AG09319 (cell line): ENCODE results near the gene DENND4A.
"Not testable (repeated sequence)": the region's sequence is repeated elsewhere in the genome, so short reads cannot be mapped to it uniquely, and the experiment has no call there.

Source experiments
- DNase-seq: peaks from one replicate; pipeline ENCODE4 v3.0.0-alpha.2; 2010; ENCODE audit warnings: low read depth; ENCODE audit errors: extremely low read depth
- CTCF ChIP-seq: IDR thresholded peaks from 2 replicates; pipeline ENCODE4 v1.5.1; 2011; ENCODE audit warnings: low read depth, mild to moderate bottlenecking, inconsistent platforms, low read length, moderate library complexity

Gene DENND4A

DNA sequence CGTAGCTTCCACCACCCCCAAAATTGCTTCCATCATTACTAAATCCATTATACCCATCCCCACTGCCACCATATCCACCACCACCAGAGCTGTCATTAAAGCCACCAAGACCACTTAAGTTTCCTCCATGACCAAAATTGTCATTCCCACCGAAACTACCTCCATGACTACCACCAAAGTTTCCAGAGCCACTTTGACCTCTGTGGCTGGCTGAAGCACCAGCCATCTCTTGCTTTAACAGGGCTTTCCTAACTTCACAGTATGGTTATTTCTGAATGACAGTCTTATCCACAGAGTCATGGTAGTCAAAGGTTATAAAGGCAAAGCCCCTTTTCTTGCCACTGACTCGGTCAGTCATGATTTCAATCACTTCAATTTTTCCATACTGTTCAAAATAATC lies 24.3 kb upstream of the DENND4A start:
- no peak for DNase-seq
- no peak for TF ChIP-seq CTCF

- not testable (repeated sequence) for DNase-seq
Measured at GRCh38 chr15:65816008-65816407, 23.9 kb upstream of the DENND4A start.

DNA sequence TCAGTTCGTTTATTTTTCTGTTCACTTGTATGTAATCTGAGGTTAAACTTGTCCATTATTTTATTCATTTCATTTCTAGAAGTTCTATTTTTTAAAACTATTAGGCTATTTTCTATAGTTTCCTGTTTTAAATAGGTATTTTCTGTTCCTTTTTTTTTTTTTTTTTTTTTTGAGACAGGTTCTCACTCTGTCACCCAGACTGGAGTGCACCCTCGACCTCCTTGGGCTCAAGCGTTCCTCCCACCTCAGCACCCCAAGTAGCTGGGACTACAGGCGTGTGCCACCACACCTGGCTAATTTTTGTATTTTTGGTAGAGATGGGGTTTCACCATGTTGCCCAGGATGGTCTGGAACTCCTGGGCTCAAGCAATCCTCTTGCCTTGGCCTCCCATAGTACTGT lies 22.2 kb upstream of the DENND4A start:
- DNase-seq: not testable (repeated sequence)

DNA sequence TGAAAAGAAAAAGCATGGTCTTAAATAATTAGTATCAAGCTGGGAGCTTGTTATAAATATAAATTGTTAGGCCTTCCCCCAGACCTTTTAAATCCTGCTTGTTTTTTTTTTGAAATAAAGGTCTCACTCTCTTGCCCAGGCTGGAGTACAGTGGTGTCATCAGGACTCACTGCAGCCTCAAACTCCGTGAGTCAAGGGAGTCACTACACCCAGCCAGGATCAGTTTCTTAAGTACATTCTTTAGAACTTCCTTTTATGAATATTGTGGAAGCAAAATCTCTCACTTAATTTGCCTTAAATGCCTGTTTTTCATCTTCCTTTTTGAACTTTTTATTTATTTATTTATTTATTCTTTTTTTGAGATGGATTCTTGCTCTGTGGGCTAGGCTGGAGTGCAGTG lies 20.8 kb upstream of the DENND4A start:
- no peak for DNase-seq
- TF ChIP-seq CTCF: no peak

DNA sequence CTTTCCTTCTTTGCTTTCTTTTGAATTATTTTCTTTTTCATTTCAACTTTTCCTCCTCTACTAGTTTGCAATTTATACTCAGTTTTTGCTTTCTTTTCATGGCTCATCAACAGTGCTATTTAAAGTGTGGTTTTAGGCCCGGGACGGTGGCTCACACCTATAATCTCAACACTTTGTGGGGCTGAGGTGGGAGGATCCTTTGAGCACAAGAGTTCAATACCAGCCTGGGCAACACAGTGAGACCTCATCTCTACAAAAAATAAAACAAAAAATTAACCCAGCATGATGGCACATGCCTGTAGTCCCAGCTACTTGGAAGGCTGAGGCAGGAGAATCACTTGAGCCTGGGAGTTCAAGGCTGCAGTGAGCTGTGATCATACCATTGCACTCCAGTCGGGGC lies 20.4 kb upstream of the DENND4A start:
- no peak for TF ChIP-seq CTCF
- DNase-seq: no peak

- TF ChIP-seq CTCF: no peak
- no peak for DNase-seq
Measured at GRCh38 chr15:65811835-65812234, 19.7 kb upstream of the DENND4A start.

DNA sequence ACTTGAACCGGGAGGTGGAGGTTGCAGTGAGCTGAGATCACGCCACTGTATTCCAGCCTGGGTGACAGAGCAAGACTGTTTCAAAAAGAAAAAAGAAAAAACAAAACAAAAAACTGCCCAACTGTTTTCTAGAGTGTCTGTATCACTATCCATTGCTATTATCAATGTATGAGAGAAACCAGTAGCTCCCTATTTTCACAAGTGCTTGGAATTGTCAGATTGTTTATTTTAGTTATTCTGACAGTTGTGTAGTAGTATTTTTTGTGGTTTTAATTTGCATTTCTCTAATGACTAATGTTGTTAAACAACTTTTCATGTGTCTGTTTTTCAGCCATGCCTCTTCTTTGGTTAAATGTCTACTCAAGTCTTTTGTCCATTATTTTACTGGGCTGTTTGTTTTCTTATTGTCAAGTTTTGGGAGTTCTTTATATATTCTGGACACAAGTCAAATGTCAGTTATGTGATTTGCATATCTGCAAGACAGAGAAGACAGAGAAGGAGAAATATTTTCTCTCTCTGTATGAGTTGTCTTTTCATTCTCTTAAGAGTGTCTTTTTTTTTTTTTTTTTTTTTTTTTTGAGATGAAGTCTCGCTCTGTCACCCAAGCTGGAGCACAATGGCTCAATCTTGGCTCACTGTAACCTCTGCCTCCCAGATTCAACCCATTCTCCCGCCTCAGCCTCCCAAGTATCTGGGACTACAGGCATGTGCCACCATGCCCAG lies 19.1 kb upstream of the DENND4A start:
- not testable (repeated sequence) for DNase-seq

- no peak for DNase-seq
- TF ChIP-seq CTCF: no peak
Measured at GRCh38 chr15:65806397-65806796, 14.3 kb upstream of the DENND4A start.

- DNase-seq: no peak
- no peak for TF ChIP-seq CTCF
Measured at GRCh38 chr15:65805019-65805745, 13.1 kb upstream of the DENND4A start.
